ENCODE measurements around the gene DHRSX.

GRCh38 chrX:2463973-2464676 is 36.7 kb downstream of the DHRSX start:
- TF ChIP-seq CTCF (IDR thresholded peaks at IDR 0.05) (no peak), POLR2AphosphoS5 (IDR thresholded peaks at IDR 0.05) (no peak), POLR2A (IDR thresholded peaks at IDR 0.05) (no peak)

Data from prostate gland (tissue), 2 donors.